ENCODE results near the gene ZFP92.
"Not testable (repeated sequence)": the region's sequence is repeated elsewhere in the genome, so short reads cannot be mapped to it uniquely, and the experiment has no call there.

Gene ZFP92

DNA sequence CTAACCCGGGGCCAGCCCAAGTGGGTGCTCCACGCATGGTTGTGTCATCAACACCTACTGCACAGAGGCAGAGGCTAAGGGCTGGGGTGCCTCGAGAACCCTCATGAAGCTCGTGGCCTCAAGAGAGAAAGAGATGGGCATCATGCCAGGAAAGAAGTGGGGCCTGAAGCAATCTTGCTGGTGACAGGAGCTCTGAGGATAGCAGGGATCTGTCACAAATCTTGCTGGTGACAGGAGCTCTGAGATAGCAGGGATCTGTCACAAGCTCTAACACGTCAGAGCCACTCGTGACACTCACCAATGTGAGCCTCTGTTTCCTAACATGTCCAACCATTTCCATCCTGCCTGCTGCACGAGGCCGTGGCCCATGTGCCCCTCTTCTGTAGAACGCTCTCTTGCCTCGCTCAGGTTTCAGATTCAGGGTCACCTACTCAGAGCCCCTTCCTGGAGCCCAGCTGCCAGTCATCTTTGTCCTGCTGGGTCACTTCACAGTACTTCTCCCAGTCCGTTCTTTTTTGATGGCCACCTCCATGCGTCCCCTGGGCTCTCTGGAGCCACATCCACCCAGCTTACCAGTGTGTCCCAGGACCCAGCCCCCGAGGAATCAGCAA is 31.2 kb upstream of the ZFP92 start:
- Histone ChIP-seq H3K9me3 (ENCODE audit: insufficient read depth, low read length) (peaks cover 6% of the 10 kb centered on the region; the same call in 1 of the 2 replicates), H3K4me1 (ENCODE audit: insufficient read depth, insufficient read length) (no peaks in the 10 kb centered on the region), H3K4me3 (ENCODE audit: insufficient read length, low read depth) (no peak overlapping the region), H3K9ac (ENCODE audit: insufficient read length, low read depth) (no peak overlapping the region), H3K27me3 (ENCODE audit: insufficient read depth, insufficient read length) (no peaks in the 10 kb centered on the region), H3K36me3 (ENCODE audit: insufficient read depth, insufficient read length, low read length) (no peaks in the 10 kb centered on the region)
- TF ChIP-seq SUZ12 (IDR thresholded peaks at IDR 0.05; ENCODE audit: extremely low read depth, insufficient read depth, insufficient read length): no peak
- no peak for TF ChIP-seq YY1 (IDR thresholded peaks at IDR 0.05; ENCODE audit: insufficient read depth, insufficient read length)
- no peak for TF ChIP-seq ZNF274 (IDR thresholded peaks at IDR 0.05; ENCODE audit: low read depth, low read length)
- DNase-seq (ENCODE audit: low read depth, low spot score): no peak

DNA sequence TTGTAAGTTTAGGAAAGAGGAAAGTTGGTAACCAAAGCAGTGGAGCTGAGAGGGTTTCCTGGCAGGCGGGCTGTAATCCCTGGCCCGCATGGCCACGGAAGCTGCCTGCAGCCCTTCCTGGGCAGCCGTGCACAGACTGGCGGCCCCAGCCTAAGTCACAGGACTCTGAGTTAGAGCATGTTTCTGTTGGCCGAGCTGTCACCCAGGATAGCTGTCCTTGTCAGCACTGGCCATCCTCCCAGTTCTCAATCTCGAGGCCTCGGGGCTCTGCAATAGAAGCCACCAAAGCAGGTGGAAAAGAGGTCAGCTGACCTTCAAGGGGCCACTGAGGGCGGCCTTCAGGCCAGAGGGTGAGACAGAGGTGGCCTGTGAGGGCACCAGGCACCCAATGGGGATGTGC is 30.6 kb upstream of the ZFP92 start:
- no peaks in the 10 kb centered on the region for H3K4me1 ChIP-seq (ENCODE audit: insufficient read depth, insufficient read length)
- DNase-seq (ENCODE audit: low read depth, low spot score): no peak
- peaks cover 6% of the 10 kb centered on the region; the same call in 1 of the 2 replicates for H3K9me3 ChIP-seq (ENCODE audit: insufficient read depth, low read length)
- H3K9ac ChIP-seq (ENCODE audit: insufficient read length, low read depth): no peak overlapping the region
- no peak for TF ChIP-seq ZNF274 (IDR thresholded peaks at IDR 0.05; ENCODE audit: low read depth, low read length)
- TF ChIP-seq YY1 (IDR thresholded peaks at IDR 0.05; ENCODE audit: insufficient read depth, insufficient read length): no peak
- TF ChIP-seq SUZ12 (IDR thresholded peaks at IDR 0.05; ENCODE audit: extremely low read depth, insufficient read depth, insufficient read length): no peak
- H3K36me3 ChIP-seq (ENCODE audit: insufficient read depth, insufficient read length, low read length): no peaks in the 10 kb centered on the region
- no peaks in the 10 kb centered on the region for H3K27me3 ChIP-seq (ENCODE audit: insufficient read depth, insufficient read length)
- H3K4me3 ChIP-seq (ENCODE audit: insufficient read length, low read depth): no peak overlapping the region

DNA sequence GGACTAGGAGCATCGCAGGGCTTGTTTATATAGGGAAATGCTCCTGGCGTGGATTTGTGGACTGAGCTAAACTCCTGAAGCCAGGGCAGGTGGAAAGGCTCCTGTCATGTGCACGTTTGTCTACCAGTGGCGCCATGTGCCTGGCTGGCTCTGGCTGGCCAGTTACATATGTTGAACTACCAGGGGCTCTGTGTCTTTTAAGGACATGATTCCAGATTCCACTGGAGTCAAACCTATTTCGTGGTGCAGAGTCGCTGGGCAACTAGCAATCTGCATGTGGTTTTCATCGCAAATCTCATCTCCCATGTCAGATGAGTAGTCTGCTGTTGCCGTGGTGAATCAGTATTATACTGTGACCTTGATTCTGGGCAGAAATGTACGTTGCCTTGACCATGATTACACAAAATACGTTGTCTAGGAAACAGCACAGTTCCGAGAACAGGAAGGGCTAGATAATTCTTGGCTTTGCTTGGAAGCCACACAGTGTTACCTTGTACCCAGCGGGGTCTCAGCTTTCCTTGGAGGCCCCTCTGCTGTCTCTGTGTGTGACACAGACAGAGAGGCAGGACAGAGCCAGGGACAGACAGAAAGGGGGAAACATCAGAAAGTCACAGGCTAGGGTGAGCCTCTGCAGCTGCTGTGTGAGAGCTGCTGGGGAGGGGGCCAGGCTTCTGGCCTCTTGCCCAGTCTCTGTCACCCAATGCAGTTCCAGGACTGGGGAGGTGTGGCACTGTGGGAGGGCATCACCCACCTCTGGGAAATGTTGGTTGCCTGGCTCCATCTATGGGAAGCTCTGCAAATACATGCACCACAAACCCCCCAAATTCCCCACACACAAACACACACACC is 29.4 kb upstream of the ZFP92 start:
- Histone ChIP-seq H3K9me3 (ENCODE audit: insufficient read depth, low read length) (peaks cover 6% of the 10 kb centered on the region; the same call in 1 of the 2 replicates), H3K9ac (ENCODE audit: insufficient read length, low read depth) (no peak overlapping the region), H3K27me3 (ENCODE audit: insufficient read depth, insufficient read length) (no peaks in the 10 kb centered on the region), H3K4me1 (ENCODE audit: insufficient read depth, insufficient read length) (no peaks in the 10 kb centered on the region), H3K36me3 (ENCODE audit: insufficient read depth, insufficient read length, low read length) (no peaks in the 10 kb centered on the region), H3K4me3 (ENCODE audit: insufficient read length, low read depth) (no peak overlapping the region)
- TF ChIP-seq ZNF274 (IDR thresholded peaks at IDR 0.05; ENCODE audit: low read depth, low read length): no peak
- TF ChIP-seq YY1 (IDR thresholded peaks at IDR 0.05; ENCODE audit: insufficient read depth, insufficient read length): no peak
- TF ChIP-seq SUZ12 (IDR thresholded peaks at IDR 0.05; ENCODE audit: extremely low read depth, insufficient read depth, insufficient read length): no peak
- no peak for DNase-seq (ENCODE audit: low read depth, low spot score)

DNA sequence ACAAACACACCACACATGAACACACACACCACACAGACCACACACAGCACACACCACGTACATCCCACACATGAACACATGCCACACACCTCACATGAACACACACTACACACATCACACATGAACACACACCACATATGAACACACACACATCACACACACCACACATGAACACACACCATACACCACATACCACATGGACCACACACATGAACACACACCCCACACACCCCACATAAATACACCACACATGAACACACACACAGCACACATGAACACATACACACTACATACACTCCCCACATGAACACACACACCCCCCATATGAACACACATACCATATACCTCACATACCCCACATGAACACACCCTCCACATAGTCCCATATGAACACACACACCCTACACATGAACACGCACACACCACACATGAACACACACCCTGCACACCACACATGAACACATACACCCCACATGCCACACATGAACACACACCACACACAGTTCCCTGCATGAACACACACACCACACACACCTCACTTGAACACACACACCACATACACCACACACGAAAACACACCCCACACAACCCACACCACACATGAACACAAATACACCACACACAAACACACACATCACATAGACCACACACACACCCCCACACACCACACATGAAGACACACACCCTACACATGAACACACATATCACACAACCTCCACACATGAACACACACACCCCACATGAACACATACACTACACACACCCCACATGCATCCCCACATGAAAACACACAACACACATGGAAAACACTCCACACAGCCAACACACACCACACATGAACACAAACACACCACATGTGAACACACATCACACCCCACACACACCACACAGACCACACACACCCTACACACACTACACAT is 28.4 kb upstream of the ZFP92 start:
- no peak for DNase-seq (ENCODE audit: low read depth, low spot score)

DNA sequence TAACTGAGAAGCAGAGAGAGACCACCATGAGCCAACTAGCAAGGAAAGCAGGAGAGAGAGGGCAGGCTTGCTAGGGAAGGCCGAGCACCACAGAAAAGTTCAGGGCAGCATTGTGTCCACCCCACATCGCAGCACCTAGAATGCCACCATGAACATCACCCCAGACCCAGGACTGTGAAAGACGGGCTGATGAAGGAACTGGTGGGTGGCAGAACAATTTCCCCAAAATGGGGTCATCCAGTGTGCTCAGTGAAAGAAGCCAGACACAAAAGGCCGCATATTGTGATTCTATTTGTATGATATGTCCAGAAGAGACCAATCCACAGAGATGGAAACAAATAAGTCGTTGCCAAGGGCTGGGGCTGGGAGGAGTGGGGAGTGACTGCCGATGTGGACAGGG is 26.9 kb upstream of the ZFP92 start:
- Histone ChIP-seq H3K9ac (ENCODE audit: insufficient read length, low read depth) (no peak overlapping the region), H3K4me1 (ENCODE audit: insufficient read depth, insufficient read length) (no peaks in the 10 kb centered on the region), H3K4me3 (ENCODE audit: insufficient read length, low read depth) (no peak overlapping the region), H3K36me3 (ENCODE audit: insufficient read depth, insufficient read length, low read length) (no peaks in the 10 kb centered on the region), H3K27me3 (ENCODE audit: insufficient read depth, insufficient read length) (no peaks in the 10 kb centered on the region), H3K9me3 (ENCODE audit: insufficient read depth, low read length) (peaks cover 6% of the 10 kb centered on the region; the same call in 1 of the 2 replicates)
- TF ChIP-seq ZNF274 (IDR thresholded peaks at IDR 0.05; ENCODE audit: low read depth, low read length) (no peak), SUZ12 (IDR thresholded peaks at IDR 0.05; ENCODE audit: extremely low read depth, insufficient read depth, insufficient read length) (no peak), YY1 (IDR thresholded peaks at IDR 0.05; ENCODE audit: insufficient read depth, insufficient read length) (no peak)
- no peak for DNase-seq (ENCODE audit: low read depth, low spot score)

More for the DNA sequence above, 28.4 kb upstream of the ZFP92 start:
- H3K36me3 ChIP-seq (ENCODE audit: insufficient read depth, insufficient read length, low read length): no peaks in the 10 kb centered on the region
- TF ChIP-seq SUZ12 (IDR thresholded peaks at IDR 0.05; ENCODE audit: extremely low read depth, insufficient read depth, insufficient read length) (no peak), ZNF274 (IDR thresholded peaks at IDR 0.05; ENCODE audit: low read depth, low read length) (no peak), YY1 (IDR thresholded peaks at IDR 0.05; ENCODE audit: insufficient read depth, insufficient read length) (no peak)
- no peaks in the 10 kb centered on the region for H3K4me1 ChIP-seq (ENCODE audit: insufficient read depth, insufficient read length)
- no peaks in the 10 kb centered on the region for H3K27me3 ChIP-seq (ENCODE audit: insufficient read depth, insufficient read length)
- no peak overlapping the region for H3K4me3 ChIP-seq (ENCODE audit: insufficient read length, low read depth)
- peaks cover 6% of the 10 kb centered on the region; the same call in 1 of the 2 replicates for H3K9me3 ChIP-seq (ENCODE audit: insufficient read depth, low read length)
- H3K9ac ChIP-seq (ENCODE audit: insufficient read length, low read depth): no peak overlapping the region

DNA sequence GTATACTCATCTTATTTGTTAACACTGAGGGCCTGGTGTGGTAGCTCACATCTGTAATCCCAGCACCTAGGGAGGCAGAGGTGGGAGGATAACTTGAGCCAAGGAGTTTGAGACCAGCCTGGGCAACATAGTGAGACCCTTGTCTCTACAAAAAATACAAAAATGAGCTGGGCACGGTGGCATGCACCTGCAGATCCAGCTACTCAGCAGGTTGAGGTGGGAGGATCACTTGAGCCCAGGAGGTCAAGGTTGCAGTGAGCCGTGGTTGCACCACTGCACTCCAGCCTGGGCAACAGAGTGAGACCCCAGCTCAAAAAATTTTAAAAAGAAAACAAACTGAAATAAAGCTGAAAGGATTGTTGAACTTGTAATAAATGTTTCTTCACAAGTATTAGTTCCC is 26.3 kb upstream of the ZFP92 start:
- DNase-seq (ENCODE audit: low read depth, low spot score); H3K4me1 ChIP-seq (ENCODE audit: insufficient read depth, insufficient read length); H3K27me3 ChIP-seq (ENCODE audit: insufficient read depth, insufficient read length); H3K36me3 ChIP-seq (ENCODE audit: insufficient read depth, insufficient read length, low read length); H3K9ac ChIP-seq (ENCODE audit: insufficient read length, low read depth); H3K4me3 ChIP-seq (ENCODE audit: insufficient read length, low read depth); H3K9me3 ChIP-seq (ENCODE audit: insufficient read depth, low read length): not testable (repeated sequence)

Measured in NT2/D1 (cell line).